Calu3 (cell line): ENCODE data around the gene TRIM71. TPM values are rescaled to one million over a fixed set of nuclear protein-coding genes. Genes with fewer than 3 reads are reported as not detected.

ENCODE experiments used
- BruUV-seq: library from RNA; stranded (reverse); fragments of 400-500 nt; replicated peaks from 2 replicates; lab custom pipeline; 2021; lab: Mats Ljungman, UMichigan
- CTCF ChIA-PET: fragments of 300-600 bp; sonication (Branson Sonifier 250); formaldehyde crosslinking; loops from one replicate; lab custom pipeline; 2022; ENCODE audit warnings: antibody characterized with exemption; lab: Charles Lee
- DNase-seq: peaks from one replicate; pipeline ENCODE4 v3.0.0; 2022
- H3K27ac Mint-ChIP-seq: one replicate; pipeline ENCODE4 v1.8.0; 2022; ENCODE audit warnings: mixed read lengths; ENCODE audit not compliant: unreplicated experiment
- H3K27me3 Mint-ChIP-seq: one replicate; pipeline ENCODE4 v1.8.0; 2022; ENCODE audit warnings: mixed read lengths; ENCODE audit not compliant: unreplicated experiment
- H3K36me3 Mint-ChIP-seq: one replicate; pipeline ENCODE4 v1.8.0; 2022; ENCODE audit warnings: mild to moderate bottlenecking, moderate library complexity, mixed read lengths; ENCODE audit not compliant: insufficient read depth, unreplicated experiment
- H3K4me1 Mint-ChIP-seq: one replicate; pipeline ENCODE4 v1.8.0; 2022; ENCODE audit warnings: mild to moderate bottlenecking, low read depth, mixed read lengths; ENCODE audit not compliant: unreplicated experiment
- H3K4me3 Mint-ChIP-seq: one replicate; pipeline ENCODE4 v1.8.0; 2022; ENCODE audit warnings: mild to moderate bottlenecking, low read depth, moderate library complexity, mixed read lengths; ENCODE audit not compliant: unreplicated experiment
- H3K9me3 Mint-ChIP-seq: one replicate; pipeline ENCODE4 v1.8.0; 2022; ENCODE audit warnings: low read depth, mixed read lengths; ENCODE audit not compliant: unreplicated experiment
- intact Hi-C: fragments of 100-400 bp; cut with micrococcal nuclease; formaldehyde crosslinking; loops from one replicate; pipeline ENCODE4 v1.10.0; 2022; ENCODE audit not compliant: unreplicated experiment
- total RNA-seq: library from RNA; stranded (reverse); gene quantifications from 2 replicates; pipeline ENCODE4 v1.2.3, GENCODE V29; 2022
- TF ChIP-seq, protein P1 (sequence below): fragments of 200-600 bp; IDR thresholded peaks from one replicate; pipeline ENCODE4 v1.8.0; 2022; ENCODE audit warnings: antibody characterized with exemption; ENCODE audit not compliant: unreplicated experiment

TRIM71 gene
- total RNA-seq, 1 experiment from 2014 or later: not detected

DNA sequence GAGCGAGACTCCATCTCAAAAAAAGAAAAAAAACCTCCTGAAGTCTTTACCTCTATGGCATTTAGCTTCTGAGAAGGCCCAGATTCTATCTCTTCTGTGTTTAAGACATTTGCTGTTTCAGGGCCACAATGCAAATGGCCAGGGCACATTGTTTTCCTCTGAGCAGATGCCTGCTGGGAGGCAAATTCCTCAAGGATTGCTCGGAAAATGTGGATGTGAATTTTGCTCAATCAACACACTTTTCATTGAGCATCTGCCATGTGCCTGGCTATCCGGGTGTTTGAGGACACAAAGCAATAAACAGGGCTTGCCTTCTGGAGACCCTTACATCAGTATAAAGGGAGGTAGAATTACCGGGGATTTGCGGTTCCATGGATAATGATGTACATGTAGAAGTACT is 20.0 kb downstream of the TRIM71 start:
- Mint-ChIP-seq H3K27ac (no peak overlapping the region), H3K27me3 (peaks cover 19% of the 10 kb centered on the region)

DNA sequence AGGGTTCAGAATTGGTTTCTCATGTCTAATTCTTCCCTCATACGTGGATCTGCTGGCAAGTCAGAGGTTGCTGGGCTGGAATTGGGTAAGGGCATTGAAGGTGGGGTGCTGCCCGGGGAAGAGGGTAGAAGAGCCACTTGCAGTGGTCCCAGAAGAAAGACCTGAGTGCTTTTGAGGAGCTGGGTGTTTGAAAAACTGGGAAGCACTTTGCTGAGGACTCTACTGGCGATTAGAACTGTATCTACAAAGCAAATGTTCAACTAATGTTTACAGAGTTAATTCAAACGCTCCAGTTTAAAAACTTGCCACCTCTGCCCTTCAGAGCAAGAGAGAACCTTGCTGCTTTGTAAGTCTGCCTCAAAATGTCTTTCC is 21.9 kb downstream of the TRIM71 start:
- peaks cover 13% of the 10 kb centered on the region for H3K27me3 Mint-ChIP-seq
- peaks cover 9% of the 10 kb centered on the region for H3K4me1 Mint-ChIP-seq
- DNase-seq: no peak
- CTCF ChIA-PET: no interaction called here
- no peaks in the 10 kb centered on the region for H3K9me3 Mint-ChIP-seq
- H3K4me3 Mint-ChIP-seq: no peak overlapping the region
- TF ChIP-seq, protein P1, sequence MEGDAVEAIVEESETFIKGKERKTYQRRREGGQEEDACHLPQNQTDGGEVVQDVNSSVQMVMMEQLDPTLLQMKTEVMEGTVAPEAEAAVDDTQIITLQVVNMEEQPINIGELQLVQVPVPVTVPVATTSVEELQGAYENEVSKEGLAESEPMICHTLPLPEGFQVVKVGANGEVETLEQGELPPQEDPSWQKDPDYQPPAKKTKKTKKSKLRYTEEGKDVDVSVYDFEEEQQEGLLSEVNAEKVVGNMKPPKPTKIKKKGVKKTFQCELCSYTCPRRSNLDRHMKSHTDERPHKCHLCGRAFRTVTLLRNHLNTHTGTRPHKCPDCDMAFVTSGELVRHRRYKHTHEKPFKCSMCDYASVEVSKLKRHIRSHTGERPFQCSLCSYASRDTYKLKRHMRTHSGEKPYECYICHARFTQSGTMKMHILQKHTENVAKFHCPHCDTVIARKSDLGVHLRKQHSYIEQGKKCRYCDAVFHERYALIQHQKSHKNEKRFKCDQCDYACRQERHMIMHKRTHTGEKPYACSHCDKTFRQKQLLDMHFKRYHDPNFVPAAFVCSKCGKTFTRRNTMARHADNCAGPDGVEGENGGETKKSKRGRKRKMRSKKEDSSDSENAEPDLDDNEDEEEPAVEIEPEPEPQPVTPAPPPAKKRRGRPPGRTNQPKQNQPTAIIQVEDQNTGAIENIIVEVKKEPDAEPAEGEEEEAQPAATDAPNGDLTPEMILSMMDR: no peak
- intact Hi-C loops: no loop called here
- H3K36me3 Mint-ChIP-seq: no peaks in the 10 kb centered on the region
- no TSS peak for BruUV-seq
- no peak overlapping the region for H3K27ac Mint-ChIP-seq

More for the DNA sequence above, 20.0 kb downstream of the TRIM71 start:
- TF ChIP-seq, protein P1: no peak
- CTCF ChIA-PET: interaction anchor here (0.7 kb wide), 1 partner anchor 221 kb away, joined by 5 read pairs; no protein-coding TSS in a partner anchor
- no peaks in the 10 kb centered on the region for H3K9me3 Mint-ChIP-seq
- DNase-seq: no peak
- no TSS peak for BruUV-seq
- peaks cover 9% of the 10 kb centered on the region for H3K4me1 Mint-ChIP-seq
- intact Hi-C loops: no loop called here
- no peak overlapping the region for H3K4me3 Mint-ChIP-seq
- H3K36me3 Mint-ChIP-seq: no peaks in the 10 kb centered on the region

DNA sequence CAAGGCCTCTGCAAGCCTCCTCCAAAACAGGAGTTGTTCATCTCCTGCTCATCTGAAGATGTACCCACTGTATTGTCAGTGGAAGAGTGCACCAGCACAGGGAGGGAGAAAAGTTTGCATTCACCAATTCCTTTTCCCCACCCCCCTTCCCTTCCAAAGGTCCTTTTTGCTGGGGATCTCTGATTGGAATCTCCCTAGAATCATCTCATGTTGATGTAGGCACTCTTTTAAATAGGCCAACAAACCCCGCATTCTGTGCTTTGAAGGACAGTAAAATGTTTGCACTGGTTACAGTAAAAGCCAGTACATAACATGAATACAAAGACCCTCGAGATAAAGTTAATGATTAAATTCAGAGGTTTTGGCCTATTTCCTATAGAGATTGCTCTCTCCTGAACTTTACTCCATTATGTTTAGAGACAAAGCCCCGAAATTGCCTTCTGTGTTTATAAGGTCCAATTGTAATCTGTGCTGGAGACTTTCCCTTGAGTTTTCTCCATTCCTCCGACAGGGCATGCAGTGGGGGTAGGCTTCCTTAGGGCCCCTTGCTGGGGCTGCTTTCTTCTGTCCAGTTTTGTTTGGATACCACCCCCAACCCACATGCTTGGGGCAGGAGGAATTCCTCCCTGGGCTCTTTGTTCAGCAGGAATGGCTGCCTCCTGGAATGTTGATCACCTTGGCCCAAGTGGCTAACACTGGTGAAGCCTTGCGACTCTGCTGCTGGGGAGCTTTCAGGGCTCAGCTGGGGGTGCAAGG is 22.5 kb downstream of the TRIM71 start:
- Mint-ChIP-seq H3K4me3 (no peak overlapping the region), H3K27me3 (peaks cover 7% of the 10 kb centered on the region), H3K36me3 (no peaks in the 10 kb centered on the region), H3K4me1 (peaks cover 9% of the 10 kb centered on the region), H3K27ac (no peak overlapping the region), H3K9me3 (no peaks in the 10 kb centered on the region)
- intact Hi-C loops: no loop called here
- TF ChIP-seq, protein P1: no peak
- DNase-seq: no peak
- no TSS peak for BruUV-seq
- CTCF ChIA-PET: no interaction called here

DNA sequence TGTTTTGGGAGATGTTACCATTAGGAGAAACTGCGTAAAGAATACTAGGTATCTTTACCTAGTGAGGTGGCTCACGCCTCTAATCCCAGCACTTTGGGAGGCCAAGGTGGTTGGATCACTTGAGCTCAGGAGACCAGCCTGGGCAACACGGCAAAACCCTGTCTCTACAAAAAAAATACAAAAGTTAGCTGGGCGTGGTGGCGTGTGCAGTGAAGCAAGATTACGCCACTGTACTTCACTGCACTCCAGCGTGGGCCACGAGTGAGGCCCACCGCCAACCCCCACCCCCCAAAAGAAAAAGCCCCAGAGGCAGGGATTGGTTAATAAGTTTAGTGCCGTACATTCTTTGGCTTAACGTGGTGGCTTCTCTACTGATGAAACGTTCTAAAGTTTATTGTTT is 23.5 kb downstream of the TRIM71 start:
- Mint-ChIP-seq H3K4me3 (no peak overlapping the region), H3K27me3 (no peaks in the 10 kb centered on the region), H3K9me3 (no peaks in the 10 kb centered on the region), H3K36me3 (no peaks in the 10 kb centered on the region), H3K27ac (no peak overlapping the region), H3K4me1 (peaks cover 9% of the 10 kb centered on the region)
- no peak for DNase-seq
- CTCF ChIA-PET: interaction anchor here (1.1 kb wide), 1 partner anchor 9 kb away, joined by 4 read pairs; no protein-coding TSS in a partner anchor
- TF ChIP-seq, protein P1: no peak
- no TSS peak for BruUV-seq
- intact Hi-C loops: no loop called here
